Neural progenitor cell (in vitro differentiated cells): ENCODE measurements around the gene CORIN. TPM values are rescaled to one million over a fixed set of nuclear protein-coding genes. Genes with fewer than 3 reads are reported as not detected.
A peak's percentile ranks its signal among the peaks of the same experiment; 100 is the strongest.

Experiments
- DNase-seq: peaks from one replicate; pipeline ENCODE4 v3.0.0-alpha.2; 2016; ENCODE audit warnings: low spot score
- H2AFZ ChIP-seq: fragments of 200-600 bp; sonication (generic); replicated peaks from 2 replicates; pipeline ENCODE4 v1.6.1; 2016; ENCODE audit warnings: antibody characterized with exemption
- H3F3A ChIP-seq: fragments of 200-600 bp; sonication (generic); 2 replicates; pipeline ENCODE4 v1.6.1; 2016; ENCODE audit warnings: antibody characterized with exemption, low read depth
- H3K27ac ChIP-seq: fragments of 200-600 bp; sonication (generic); 2 replicates; pipeline ENCODE4 v1.5.1; 2016; ENCODE audit warnings: mild to moderate bottlenecking
- H3K27me3 ChIP-seq: fragments of 200-600 bp; sonication (generic); 2 replicates; pipeline ENCODE4 v1.6.1; 2016; ENCODE audit warnings: mild to moderate bottlenecking, moderate library complexity
- H3K36me3 ChIP-seq: fragments of 200-600 bp; sonication (generic); 2 replicates; pipeline ENCODE4 v1.5.1; 2016
- H3K4me1 ChIP-seq: fragments of 200-600 bp; sonication (generic); 2 replicates; pipeline ENCODE4 v1.6.1; 2016; ENCODE audit warnings: mixed run types
- H3K4me2 ChIP-seq: fragments of 200-600 bp; sonication (generic); 2 replicates; pipeline ENCODE4 v1.6.1; 2016
- H3K4me3 ChIP-seq: fragments of 200-600 bp; sonication (generic); 2 replicates; pipeline ENCODE4 v1.5.1; 2016
- H3K79me2 ChIP-seq: fragments of 200-600 bp; sonication (generic); 2 replicates; pipeline ENCODE4 v1.6.1; 2016; ENCODE audit warnings: low read depth
- H3K9ac ChIP-seq: fragments of 200-600 bp; sonication (generic); 2 replicates; pipeline ENCODE4 v1.6.1; 2016
- H3K9me3 ChIP-seq: fragments of 200-600 bp; sonication (generic); 2 replicates; pipeline ENCODE4 v1.5.1; 2016; ENCODE audit warnings: low read depth
- H4K20me1 ChIP-seq: fragments of 200-600 bp; sonication (generic); 2 replicates; pipeline ENCODE4 v1.6.1; 2016; ENCODE audit warnings: low read depth
- H3K27ac Mint-ChIP-seq: 3 replicates; pipeline ENCODE4 v1.8.0; 2021; ENCODE audit warnings: mixed read lengths
- H3K27me3 Mint-ChIP-seq: 2 replicates; pipeline ENCODE4 v1.8.0; 2022; ENCODE audit warnings: low read depth, mild to moderate bottlenecking, inconsistent platforms, moderate library complexity, mixed read lengths; ENCODE audit not compliant: insufficient read depth
- H3K36me3 Mint-ChIP-seq: 3 replicates; pipeline ENCODE4 v1.8.0; 2021; ENCODE audit warnings: mixed read lengths
- H3K4me1 Mint-ChIP-seq: 3 replicates; pipeline ENCODE4 v1.8.0; 2021; ENCODE audit warnings: mixed read lengths
- H3K4me3 Mint-ChIP-seq: 3 replicates; pipeline ENCODE4 v1.8.0; 2021; ENCODE audit warnings: mild to moderate bottlenecking, moderate library complexity, mixed read lengths
- H3K9me3 Mint-ChIP-seq: 3 replicates; pipeline ENCODE4 v1.8.0; 2020; ENCODE audit warnings: mixed read lengths
- EZH2 ChIP-seq: fragments of 200-600 bp; sonication (generic); IDR thresholded peaks from 2 replicates; pipeline ENCODE4 v1.6.1; 2017; ENCODE audit warnings: antibody characterized with exemption, mild to moderate bottlenecking, moderate library complexity
- EZH2phosphoT487 ChIP-seq: fragments of 200-600 bp; sonication (generic); IDR thresholded peaks from 2 replicates; pipeline ENCODE4 v1.6.1; 2017; ENCODE audit warnings: antibody characterized with exemption
- total RNA-seq: library from RNA; depleted of rRNA; stranded (reverse); fragments of >200 nt; gene quantifications from 2 replicates; pipeline ENCODE4 v1.2.3, GENCODE V29; 2015; ENCODE audit warnings: low replicate concordance
- TF ChIP-seq, protein P1 (sequence below): fragments of 200-600 bp; sonication (generic); IDR thresholded peaks from 2 replicates; pipeline ENCODE4 v1.5.1; 2017; ENCODE audit warnings: antibody characterized with exemption, mild to moderate bottlenecking

Gene CORIN
- total RNA-seq, 1 donor from 2014 or later, result not detected

DNA sequence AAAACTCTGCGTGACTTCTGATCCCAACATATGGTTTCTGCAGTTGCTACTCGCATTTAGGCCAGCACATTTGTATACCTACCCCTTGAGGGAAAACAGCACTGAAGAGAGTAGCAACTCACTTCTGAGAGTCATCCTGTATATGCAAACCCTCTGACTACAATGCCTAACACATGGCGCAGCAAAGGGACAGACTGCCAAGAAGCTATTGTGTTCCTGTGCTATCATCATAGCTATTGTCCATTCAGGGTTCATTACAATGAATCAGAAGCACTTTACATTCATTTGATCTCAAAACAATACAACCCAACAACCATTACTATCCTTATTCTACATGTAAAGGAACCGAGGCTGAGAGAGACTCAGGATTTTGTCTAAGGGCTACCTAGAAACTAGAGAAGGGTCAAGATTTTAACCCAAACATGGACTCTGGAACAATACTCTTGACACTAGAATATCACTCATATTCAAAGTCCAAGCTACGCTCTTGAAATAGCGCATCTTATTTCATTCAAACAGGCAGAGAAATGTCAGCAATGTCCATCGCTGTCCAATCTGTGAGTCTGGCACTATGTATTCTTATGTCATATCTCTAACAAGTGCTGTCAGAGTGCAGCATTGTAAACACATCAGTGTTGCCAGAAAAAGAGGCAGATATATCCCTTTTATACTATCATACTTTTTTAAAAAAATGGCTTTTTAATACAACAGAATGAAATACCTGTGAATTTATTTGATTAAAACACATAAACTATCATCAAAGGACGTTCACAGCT is 173.6 kb downstream of the CORIN start:
- no peak for DNase-seq
- TF ChIP-seq EZH2 (no peak), EZH2phosphoT487 (no peak)
- TF ChIP-seq, protein P1, sequence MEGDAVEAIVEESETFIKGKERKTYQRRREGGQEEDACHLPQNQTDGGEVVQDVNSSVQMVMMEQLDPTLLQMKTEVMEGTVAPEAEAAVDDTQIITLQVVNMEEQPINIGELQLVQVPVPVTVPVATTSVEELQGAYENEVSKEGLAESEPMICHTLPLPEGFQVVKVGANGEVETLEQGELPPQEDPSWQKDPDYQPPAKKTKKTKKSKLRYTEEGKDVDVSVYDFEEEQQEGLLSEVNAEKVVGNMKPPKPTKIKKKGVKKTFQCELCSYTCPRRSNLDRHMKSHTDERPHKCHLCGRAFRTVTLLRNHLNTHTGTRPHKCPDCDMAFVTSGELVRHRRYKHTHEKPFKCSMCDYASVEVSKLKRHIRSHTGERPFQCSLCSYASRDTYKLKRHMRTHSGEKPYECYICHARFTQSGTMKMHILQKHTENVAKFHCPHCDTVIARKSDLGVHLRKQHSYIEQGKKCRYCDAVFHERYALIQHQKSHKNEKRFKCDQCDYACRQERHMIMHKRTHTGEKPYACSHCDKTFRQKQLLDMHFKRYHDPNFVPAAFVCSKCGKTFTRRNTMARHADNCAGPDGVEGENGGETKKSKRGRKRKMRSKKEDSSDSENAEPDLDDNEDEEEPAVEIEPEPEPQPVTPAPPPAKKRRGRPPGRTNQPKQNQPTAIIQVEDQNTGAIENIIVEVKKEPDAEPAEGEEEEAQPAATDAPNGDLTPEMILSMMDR, result no peak
- Histone ChIP-seq H3K4me3 (no peak overlapping the region), H3K27ac (no peak overlapping the region), H3K9ac (no peak overlapping the region), H3K4me1 (no peaks in the 10 kb centered on the region), H3K27me3 (no peaks in the 10 kb centered on the region), H3K79me2 (no peaks in the 10 kb centered on the region), H3F3A (no peaks in the 10 kb centered on the region), H3K4me2 (no peak overlapping the region), H3K36me3 (no peaks in the 10 kb centered on the region), H4K20me1 (no peaks in the 10 kb centered on the region), H2AFZ (no peak overlapping the region), H3K9me3 (no peaks in the 10 kb centered on the region)
- no peak overlapping the region for H3K4me3 Mint-ChIP-seq
- no peak overlapping the region for H3K27ac Mint-ChIP-seq
- H3K9me3 Mint-ChIP-seq, result no peaks in the 10 kb centered on the region
- no peaks in the 10 kb centered on the region for H3K4me1 Mint-ChIP-seq
- no peaks in the 10 kb centered on the region for H3K36me3 Mint-ChIP-seq
- H3K27me3 Mint-ChIP-seq, result no peaks in the 10 kb centered on the region

DNA sequence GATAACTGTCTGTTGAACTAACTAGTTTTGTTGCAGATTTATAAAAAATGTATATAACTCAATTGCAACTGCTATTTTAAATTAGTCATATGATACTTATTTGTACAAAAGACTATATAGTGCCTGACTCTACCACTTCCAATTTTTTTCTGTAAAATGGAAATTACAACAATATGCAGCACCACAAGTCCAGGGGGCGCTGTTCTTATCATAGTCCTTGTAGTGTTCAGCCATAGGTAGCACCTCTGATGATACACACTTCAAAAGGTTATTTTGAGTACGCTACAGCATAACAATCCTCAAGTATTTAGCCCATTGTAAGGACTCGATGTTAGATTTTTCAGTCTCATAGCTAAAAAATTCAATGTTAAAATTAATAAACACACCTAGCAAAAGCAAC is 174.9 kb downstream of the CORIN start:
- Histone ChIP-seq H3K36me3 (no peaks in the 10 kb centered on the region), H3K9me3 (no peaks in the 10 kb centered on the region), H2AFZ (no peak overlapping the region), H3K79me2 (no peaks in the 10 kb centered on the region), H3K4me2 (no peak overlapping the region), H3K4me3 (no peak overlapping the region), H3K9ac (no peak overlapping the region), H3K4me1 (no peaks in the 10 kb centered on the region), H3K27ac (no peak overlapping the region), H4K20me1 (no peaks in the 10 kb centered on the region), H3F3A (no peaks in the 10 kb centered on the region), H3K27me3 (no peaks in the 10 kb centered on the region)
- peak; percentile 42 for DNase-seq
- TF ChIP-seq, protein P1, result peak; percentile 54
- TF ChIP-seq EZH2 (no peak), EZH2phosphoT487 (no peak)
- no peaks in the 10 kb centered on the region for H3K36me3 Mint-ChIP-seq
- H3K27ac Mint-ChIP-seq, result no peak overlapping the region
- H3K9me3 Mint-ChIP-seq, result no peaks in the 10 kb centered on the region
- H3K4me1 Mint-ChIP-seq, result no peaks in the 10 kb centered on the region
- no peaks in the 10 kb centered on the region for H3K27me3 Mint-ChIP-seq
- no peak overlapping the region for H3K4me3 Mint-ChIP-seq

DNA sequence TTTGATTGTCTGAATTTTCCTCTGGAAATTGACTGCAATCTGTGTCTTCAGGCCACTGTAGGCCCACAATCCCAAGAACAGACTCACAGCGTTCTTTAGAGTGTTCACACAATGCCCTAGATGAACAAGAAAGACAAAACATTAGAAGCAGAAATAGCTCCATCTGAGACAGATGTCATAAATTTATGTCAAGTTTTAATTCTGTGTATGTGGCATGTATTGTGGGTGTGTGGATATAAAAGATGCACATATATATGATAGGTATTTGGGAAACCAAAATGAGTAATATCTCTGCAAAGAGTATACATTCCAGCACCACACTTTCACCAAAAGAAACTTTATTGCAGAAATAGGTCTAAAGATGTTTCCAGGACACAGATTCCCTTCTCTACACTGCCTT is 176.1 kb downstream of the CORIN start:
- no peaks in the 10 kb centered on the region for H3K4me1 ChIP-seq
- H3K27ac Mint-ChIP-seq, result no peak overlapping the region
- no peaks in the 10 kb centered on the region for H3K27me3 ChIP-seq
- no peaks in the 10 kb centered on the region for H3K36me3 Mint-ChIP-seq
- no peak overlapping the region for H3K9ac ChIP-seq
- no peak for DNase-seq
- H2AFZ ChIP-seq, result no peak overlapping the region
- H3K79me2 ChIP-seq, result no peaks in the 10 kb centered on the region
- H3F3A ChIP-seq, result no peaks in the 10 kb centered on the region
- TF ChIP-seq EZH2phosphoT487 (no peak), EZH2 (no peak)
- TF ChIP-seq, protein P1, result no peak
- H3K4me2 ChIP-seq, result no peak overlapping the region
- no peaks in the 10 kb centered on the region for H3K27me3 Mint-ChIP-seq
- H3K4me3 Mint-ChIP-seq, result no peak overlapping the region
- H3K9me3 Mint-ChIP-seq, result peaks cover 3% of the 10 kb centered on the region
- H3K4me3 ChIP-seq, result no peak overlapping the region
- H3K9me3 ChIP-seq, result no peaks in the 10 kb centered on the region
- H3K4me1 Mint-ChIP-seq, result no peaks in the 10 kb centered on the region
- H3K36me3 ChIP-seq, result no peaks in the 10 kb centered on the region
- no peaks in the 10 kb centered on the region for H4K20me1 ChIP-seq
- H3K27ac ChIP-seq, result no peak overlapping the region
